GM18508 (cell line): ENCODE data around the gene OR1J4.

Experiments used
- ATAC-seq: cut with Tn5 transposase; IDR thresholded peaks from one replicate; pipeline ENCODE4 v1.9.1; 2021; ENCODE audit warnings: moderate number of reproducible peaks; ENCODE audit not compliant: insufficient read depth, unreplicated experiment

OR1J4 gene

DNA sequence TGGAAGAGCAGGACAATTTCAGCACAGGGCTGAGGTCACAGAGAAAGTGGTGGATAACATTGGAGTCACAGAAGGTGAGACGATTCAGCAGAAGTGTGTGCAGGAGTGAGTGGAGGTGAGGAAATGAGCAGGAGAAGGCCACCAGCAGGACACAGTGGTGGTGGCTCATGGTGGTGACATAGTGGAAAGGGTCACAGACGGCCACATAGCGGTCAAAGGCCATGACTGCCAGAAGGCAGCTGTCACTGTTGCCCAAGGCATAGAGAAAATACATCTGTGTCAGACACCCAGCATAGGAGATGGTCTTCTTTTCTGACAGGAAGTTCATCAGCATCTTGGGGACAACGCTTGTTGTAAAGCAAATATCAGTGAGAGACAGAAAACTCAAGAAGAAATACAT is 49.0 kb downstream of the OR1J4 start:
- no peak for ATAC-seq
